HepG2 (cell line): Measurements from ENCODE around the gene CRADD. TPM values are rescaled to one million over a fixed set of nuclear protein-coding genes. Genes with fewer than 3 reads are reported as not detected.

Experiments
- ATAC-seq: fragments of 200-7000 bp; cut with Tn5 transposase; 3 replicates; pipeline ENCODE4 v1.9.1; 2020; ENCODE audit warnings: mild to moderate bottlenecking, moderate library complexity
- BruUV-seq: library from RNA; stranded (reverse); fragments of 400-500 nt; replicated peaks from 2 replicates; lab custom pipeline; 2021; lab: Mats Ljungman, UMichigan
- CTCF ChIA-PET: fragments of 300-600 bp; formaldehyde crosslinking; extraction: SDS; loops from one replicate; lab custom pipeline; 2021; ENCODE audit warnings: low total read pairs, inconsistent platforms, low intra/inter-chr PET ratio; lab: Yijun Ruan, JAX
- POLR2A ChIA-PET: fragments of 350-600 bp; sonication (Branson Sonifier 250); formaldehyde crosslinking; loops from one replicate; lab custom pipeline; 2020; ENCODE audit warnings: antibody characterized with exemption, inconsistent platforms; lab: Yijun Ruan, JAX
- DNase-seq: peaks from one replicate; pipeline ENCODE4 v3.0.0-alpha.2; 2015; ENCODE audit warnings: low spot score
- FAIRE-seq: peaks from 3 replicates; lab custom pipeline; 2011; peaks lifted over from hg19 to GRCh38; lab: Jason Lieb, UNC
- H2AFZ ChIP-seq: one replicate; pipeline ENCODE4 v1.6.1; 2011; ENCODE audit warnings: low read length, inconsistent platforms
- H3K27ac ChIP-seq: fragments of 300-600 bp; 3 replicates; pipeline ENCODE4 v1.8.0; 2011; ENCODE audit warnings: mixed run types, mild to moderate bottlenecking, mixed read lengths, low read length, inconsistent platforms; ENCODE audit not compliant: insufficient read depth; ENCODE audit errors: extremely low read length
- H3K27me3 ChIP-seq, 2 experiments: fragments of 200-600 bp in 1 of 2; 2 replicates in 1 of 2; 3 replicates in 1 of 2; pipeline versions ENCODE4 v1.6.0 to v1.8.0; 2011; ENCODE audit warnings: low read length in 2 of 2, mild to moderate bottlenecking in 2 of 2, moderate library complexity in 2 of 2, inconsistent platforms in 1 of 2; ENCODE audit not compliant: insufficient read depth in 2 of 2, control insufficient read depth in 1 of 2
- H3K36me3 ChIP-seq, 2 experiments: fragments of 200-600 bp in 1 of 2; replicated peaks in 1 of 2; 2 replicates in 1 of 2; 3 replicates in 1 of 2; pipeline versions ENCODE4 v1.5.1 to v1.8.0; 2011; ENCODE audit warnings: low read length in 2 of 2, inconsistent platforms in 1 of 2; ENCODE audit not compliant: insufficient read depth in 2 of 2, control insufficient read depth in 1 of 2
- H3K4me1 ChIP-seq: 2 replicates; pipeline ENCODE4 v1.5.1; 2012; ENCODE audit warnings: low read length, inconsistent platforms; ENCODE audit not compliant: insufficient read depth
- H3K4me2 ChIP-seq: 2 replicates; pipeline ENCODE4 v1.6.0; 2011; ENCODE audit warnings: low read depth, low read length, inconsistent platforms
- H3K4me3 ChIP-seq, 3 experiments: fragments of 200-600 bp in 1 of 3; sonication (generic), shearing (Covaris generic) in 1 of 3; replicated peaks in 1 of 3; 2 replicates each; pipeline ENCODE4 v1.5.1; 2011 to 2016; ENCODE audit warnings: low read length in 3 of 3, inconsistent platforms in 2 of 3, low read depth in 2 of 3, mild to moderate bottlenecking in 2 of 3, control low read depth in 1 of 3, mixed read lengths in 1 of 3; ENCODE audit not compliant: insufficient read depth in 1 of 3
- H3K79me2 ChIP-seq: one replicate; pipeline ENCODE4 v1.6.1; 2011; ENCODE audit warnings: low read length, inconsistent platforms; ENCODE audit not compliant: insufficient read depth
- H3K9ac ChIP-seq: 2 replicates; pipeline ENCODE4 v1.6.0; 2011; ENCODE audit warnings: mild to moderate bottlenecking, low read depth, low read length, inconsistent platforms; ENCODE audit not compliant: insufficient read depth
- H3K9me3 ChIP-seq: 2 replicates; pipeline ENCODE4 v1.5.1; 2012; ENCODE audit warnings: mild to moderate bottlenecking, low read length
- H4K20me1 ChIP-seq: 2 replicates; pipeline ENCODE4 v1.6.0; 2011; ENCODE audit warnings: inconsistent platforms, mild to moderate bottlenecking, low read length, moderate library complexity; ENCODE audit not compliant: insufficient read depth
- ASH2L ChIP-seq: fragments of 300-600, 200-600 bp; sonication (generic); IDR thresholded peaks from 2 replicates; pipeline ENCODE4 v1.7.0; 2017; ENCODE audit warnings: low read depth, mild to moderate bottlenecking, moderate library complexity, mixed read lengths, low read length; ENCODE audit not compliant: insufficient read length
- BCL6 ChIP-seq: IDR thresholded peaks from 2 replicates; pipeline ENCODE4 v1.6.1; 2016; ENCODE audit warnings: missing genetic modification reagents, missing compliant biosample characterization
- BHLHE40 ChIP-seq: IDR thresholded peaks from 2 replicates; pipeline ENCODE4 v1.6.1; 2011; ENCODE audit warnings: low read length, improper control_type of control experiment
- ETV6 ChIP-seq: sonication (generic); formaldehyde crosslinking; conservative IDR thresholded peaks from 2 replicates; pipeline ENCODE4 v1.4.0; 2020; ENCODE audit warnings: missing genetic modification reagents
- GATA4 ChIP-seq: sonication (generic); IDR thresholded peaks from 2 replicates; pipeline ENCODE4 v1.6.1; 2016; ENCODE audit warnings: antibody characterized with exemption, low read depth, borderline replicate concordance
- MED1 ChIP-seq: sonication (generic); formaldehyde crosslinking; IDR thresholded peaks from 2 replicates; pipeline ENCODE4 v1.4.0; 2020; ENCODE audit warnings: missing genetic modification reagents
- PHB2 ChIP-seq: fragments of 450-650 bp; IDR thresholded peaks from 2 replicates; pipeline ENCODE4 v1.6.1; 2018; ENCODE audit not compliant: partially characterized antibody
- RFX5 ChIP-seq: IDR thresholded peaks from 2 replicates; pipeline ENCODE4 v1.6.1; 2011; ENCODE audit warnings: low read depth, low read length, improper control_type of control experiment
- SOX13 ChIP-seq, 3 experiments: fragments of 450-650 bp in 1 of 3; sonication (generic) in 1 of 3; formaldehyde crosslinking in 1 of 3; IDR thresholded peaks in 2 of 3; conservative IDR thresholded peaks in 1 of 3; 2 replicates each; pipeline versions ENCODE4 v1.5.0 to v1.6.1; 2016 to 2020; ENCODE audit warnings: antibody characterized with exemption in 1 of 3, mild to moderate bottlenecking in 1 of 3, missing compliant biosample characterization in 1 of 3, missing genetic modification reagents in 1 of 3, moderate library complexity in 1 of 3
- SP2 ChIP-seq: sonication (generic); formaldehyde crosslinking; IDR thresholded peaks from 2 replicates; pipeline ENCODE4 v1.5.1; 2020; ENCODE audit warnings: mild to moderate bottlenecking, missing genetic modification reagents
- TEAD3 ChIP-seq: optimal IDR thresholded peaks from 2 replicates; pipeline ENCODE3; 2016; ENCODE audit warnings: borderline replicate concordance
- ZBTB49 ChIP-seq: sonication (generic); formaldehyde crosslinking; IDR thresholded peaks from 2 replicates; pipeline ENCODE4 v1.4.0; 2020; ENCODE audit warnings: missing genetic modification reagents, borderline replicate concordance
- WGBS: methylation state at CpG from one replicate; pipeline ENCODE4 v1.1.6; 2017; ENCODE audit warnings: low lambda C conversion rate; 5-methylcytosine and 5-hydroxymethylcytosine counted together
- in situ Hi-C: cut with HindIII; loops from 2 replicates; pipeline ENCODE4 v1.10.0; 2017; ENCODE audit warnings: low pct_unique_long_range_greater_than_20kb; ENCODE audit not compliant: extremely low pct_ligation_motif_present
- intact Hi-C: fragments of 100-400 bp; cut with micrococcal nuclease; formaldehyde crosslinking; loops from one replicate; pipeline ENCODE4 v1.10.0; 2022; ENCODE audit not compliant: unreplicated experiment
- polyA plus RNA-seq, 8 experiments: library from polyadenylated mRNA; depleted of rRNA in 3 of 8; stranded (reverse) in 7 of 8; unstranded in 1 of 8; fragments of >200 nt; fragmentation: Illumina TruSeq in 4 of 8; extraction: Trizol in 4 of 8; gene quantifications; 2 replicates each; pipeline versions ENCODE4 v1.2.1 to v1.2.3, GENCODE V29; 2011 to 2016; ENCODE audit warnings: low read depth in 4 of 8, missing spikeins in 1 of 8, mixed read lengths in 1 of 8; ENCODE audit not compliant: insufficient read depth in 1 of 8
- total RNA-seq, 5 experiments: library from RNA; depleted of rRNA; stranded (reverse); fragments of >200 nt; fragmentation: Illumina TruSeq; extraction: Trizol; gene quantifications; 2 replicates each; pipeline ENCODE4 v1.2.3, GENCODE V29; 2016; ENCODE audit warnings: low read depth in 1 of 5
- TF ChIP-seq, protein P1 (sequence below): IDR thresholded peaks from 2 replicates; pipeline ENCODE4 v1.6.1; 2012; ENCODE audit warnings: low read depth, low read length, improper control_type of control experiment
- TF ChIP-seq, protein P2 (sequence below): sonication (generic); formaldehyde crosslinking; IDR thresholded peaks from 2 replicates; pipeline ENCODE4 v1.5.1; 2020; ENCODE audit warnings: mild to moderate bottlenecking, missing genetic modification reagents, borderline replicate concordance

CRADD gene
- total and polyA plus RNA-seq, 2 of the 13 experiments (the other 11 are each of a cell fraction or from before 2014, with no cell fraction given) = 12.4 to 18.8 TPM

DNA sequence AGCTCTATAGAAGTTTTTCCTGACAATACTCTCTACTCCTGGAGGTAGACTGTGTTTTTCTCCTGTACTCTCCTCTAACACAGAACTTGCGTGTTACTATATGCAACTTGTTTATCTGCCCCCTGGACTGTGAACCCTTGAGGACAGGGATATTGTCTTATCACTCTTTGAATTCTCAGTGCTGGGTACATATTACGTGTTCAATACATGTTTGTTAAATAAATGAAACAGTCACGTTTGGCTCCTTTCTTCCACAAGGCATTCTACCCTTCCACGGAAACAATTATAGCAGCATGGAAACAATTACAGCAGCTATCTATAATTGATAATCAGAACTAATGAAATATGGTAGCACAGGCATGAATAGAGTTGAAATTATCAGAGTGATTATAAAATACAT lies 50.7 kb downstream of the CRADD start:
- Histone ChIP-seq H2AFZ (no peak overlapping the region), H3K4me2 (peak overlapping the region; percentile 67), H3K27ac (peak overlapping the region; percentile 76), H3K4me3 (peak overlapping the region; percentile 6 to 20 (median 17); a peak in 3 of 6 replicates), H3K27me3 (no peaks in the 10 kb centered on the region), H4K20me1 (no peaks in the 10 kb centered on the region), H3K36me3 (no peaks in the 10 kb centered on the region), H3K4me1 (peaks cover 48% of the 10 kb centered on the region), H3K9me3 (no peaks in the 10 kb centered on the region), H3K79me2 (no peaks in the 10 kb centered on the region), H3K9ac (peak overlapping the region; percentile 39)
- in situ Hi-C loops (no loop called here), intact Hi-C loops (loop anchor here (1.0 kb wide), 1 partner anchor 51 kb away; the partner anchor contains the start of gene CRADD)
- BruUV-seq = no TSS peak
- ChIA-PET CTCF (no interaction called here), POLR2A (interaction anchor here (0.8 to 0.9 kb wide), 2 partner anchors 32 to 51 kb away, joined by 3 read pairs; partner anchors contain the start of gene CRADD)
- WGBS = 9% methylated on average over 4 of the region's 4 CpGs
- ATAC-seq (peak; percentile 94), FAIRE-seq (peak; percentile 28), DNase-seq (peak; percentile 86)
- TF ChIP-seq RFX5 (0 out of 2 replicates have a peak, but pooled peaks have one; percentile 6), SP2 (CRISPR knock-in tag) (no peak), ETV6 (CRISPR knock-in tag) (no peak), ASH2L (peak; percentile 14), MED1 (peak; percentile 58), ZBTB49 (CRISPR knock-in tag) (no peak), BCL6 (peak; percentile 73; the same call in 1 of the 2 replicates), TEAD3 (CRISPR knock-in tag) (peak; percentile 23), GATA4 (peak; percentile 61; the same call in 1 of the 2 replicates), PHB2 (no peak), SOX13 (IDR thresholded peaks at IDR 0.05) (peak; percentile 64; the same call in 1 of the 2 replicates), SOX13 (CRISPR knock-in tag; conservative IDR thresholded peaks at IDR 0.05 in 1 of 2, IDR thresholded peaks at IDR 0.05 in 1 of 2) (peak in 1 of 2 experiments; percentile 86; a peak in 2 of 4 replicates), BHLHE40 (peak; percentile 91)
- TF ChIP-seq, protein P1, sequence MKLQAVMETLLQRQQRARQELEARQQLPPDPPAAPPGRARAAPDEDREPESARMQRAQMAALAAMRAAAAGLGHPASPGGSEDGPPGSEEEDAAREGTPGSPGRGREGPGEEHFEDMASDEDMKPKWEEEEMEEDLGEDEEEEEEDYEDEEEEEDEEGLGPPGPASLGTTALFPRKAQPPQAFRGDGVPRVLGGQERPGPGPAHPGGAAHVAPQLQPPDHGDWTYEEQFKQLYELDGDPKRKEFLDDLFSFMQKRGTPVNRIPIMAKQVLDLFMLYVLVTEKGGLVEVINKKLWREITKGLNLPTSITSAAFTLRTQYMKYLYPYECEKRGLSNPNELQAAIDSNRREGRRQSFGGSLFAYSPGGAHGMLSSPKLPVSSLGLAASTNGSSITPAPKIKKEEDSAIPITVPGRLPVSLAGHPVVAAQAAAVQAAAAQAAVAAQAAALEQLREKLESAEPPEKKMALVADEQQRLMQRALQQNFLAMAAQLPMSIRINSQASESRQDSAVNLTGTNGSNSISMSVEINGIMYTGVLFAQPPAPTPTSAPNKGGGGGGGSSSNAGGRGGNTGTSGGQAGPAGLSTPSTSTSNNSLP = peak; percentile 84; the same call in 1 of the 2 replicates
- TF ChIP-seq, protein P2, sequence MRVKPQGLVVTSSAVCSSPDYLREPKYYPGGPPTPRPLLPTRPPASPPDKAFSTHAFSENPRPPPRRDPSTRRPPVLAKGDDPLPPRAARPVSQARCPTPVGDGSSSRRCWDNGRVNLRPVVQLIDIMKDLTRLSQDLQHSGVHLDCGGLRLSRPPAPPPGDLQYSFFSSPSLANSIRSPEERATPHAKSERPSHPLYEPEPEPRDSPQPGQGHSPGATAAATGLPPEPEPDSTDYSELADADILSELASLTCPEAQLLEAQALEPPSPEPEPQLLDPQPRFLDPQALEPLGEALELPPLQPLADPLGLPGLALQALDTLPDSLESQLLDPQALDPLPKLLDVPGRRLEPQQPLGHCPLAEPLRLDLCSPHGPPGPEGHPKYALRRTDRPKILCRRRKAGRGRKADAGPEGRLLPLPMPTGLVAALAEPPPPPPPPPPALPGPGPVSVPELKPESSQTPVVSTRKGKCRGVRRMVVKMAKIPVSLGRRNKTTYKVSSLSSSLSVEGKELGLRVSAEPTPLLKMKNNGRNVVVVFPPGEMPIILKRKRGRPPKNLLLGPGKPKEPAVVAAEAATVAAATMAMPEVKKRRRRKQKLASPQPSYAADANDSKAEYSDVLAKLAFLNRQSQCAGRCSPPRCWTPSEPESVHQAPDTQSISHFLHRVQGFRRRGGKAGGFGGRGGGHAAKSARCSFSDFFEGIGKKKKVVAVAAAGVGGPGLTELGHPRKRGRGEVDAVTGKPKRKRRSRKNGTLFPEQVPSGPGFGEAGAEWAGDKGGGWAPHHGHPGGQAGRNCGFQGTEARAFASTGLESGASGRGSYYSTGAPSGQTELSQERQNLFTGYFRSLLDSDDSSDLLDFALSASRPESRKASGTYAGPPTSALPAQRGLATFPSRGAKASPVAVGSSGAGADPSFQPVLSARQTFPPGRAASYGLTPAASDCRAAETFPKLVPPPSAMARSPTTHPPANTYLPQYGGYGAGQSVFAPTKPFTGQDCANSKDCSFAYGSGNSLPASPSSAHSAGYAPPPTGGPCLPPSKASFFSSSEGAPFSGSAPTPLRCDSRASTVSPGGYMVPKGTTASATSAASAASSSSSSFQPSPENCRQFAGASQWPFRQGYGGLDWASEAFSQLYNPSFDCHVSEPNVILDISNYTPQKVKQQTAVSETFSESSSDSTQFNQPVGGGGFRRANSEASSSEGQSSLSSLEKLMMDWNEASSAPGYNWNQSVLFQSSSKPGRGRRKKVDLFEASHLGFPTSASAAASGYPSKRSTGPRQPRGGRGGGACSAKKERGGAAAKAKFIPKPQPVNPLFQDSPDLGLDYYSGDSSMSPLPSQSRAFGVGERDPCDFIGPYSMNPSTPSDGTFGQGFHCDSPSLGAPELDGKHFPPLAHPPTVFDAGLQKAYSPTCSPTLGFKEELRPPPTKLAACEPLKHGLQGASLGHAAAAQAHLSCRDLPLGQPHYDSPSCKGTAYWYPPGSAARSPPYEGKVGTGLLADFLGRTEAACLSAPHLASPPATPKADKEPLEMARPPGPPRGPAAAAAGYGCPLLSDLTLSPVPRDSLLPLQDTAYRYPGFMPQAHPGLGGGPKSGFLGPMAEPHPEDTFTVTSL = peak; percentile 90
